ENCODE results near the gene SSR4.

Gene SSR4

GRCh38 chrX:153782313-153782712, 12.2 kb upstream of the SSR4 start:
- DNase-seq: no peak

- no peak for DNase-seq
Measured at GRCh38 chrX:153782871-153783270, 11.6 kb upstream of the SSR4 start.

- DNase-seq: no peak
Measured at GRCh38 chrX:153783378-153784013, 11.0 kb upstream of the SSR4 start.

DNA sequence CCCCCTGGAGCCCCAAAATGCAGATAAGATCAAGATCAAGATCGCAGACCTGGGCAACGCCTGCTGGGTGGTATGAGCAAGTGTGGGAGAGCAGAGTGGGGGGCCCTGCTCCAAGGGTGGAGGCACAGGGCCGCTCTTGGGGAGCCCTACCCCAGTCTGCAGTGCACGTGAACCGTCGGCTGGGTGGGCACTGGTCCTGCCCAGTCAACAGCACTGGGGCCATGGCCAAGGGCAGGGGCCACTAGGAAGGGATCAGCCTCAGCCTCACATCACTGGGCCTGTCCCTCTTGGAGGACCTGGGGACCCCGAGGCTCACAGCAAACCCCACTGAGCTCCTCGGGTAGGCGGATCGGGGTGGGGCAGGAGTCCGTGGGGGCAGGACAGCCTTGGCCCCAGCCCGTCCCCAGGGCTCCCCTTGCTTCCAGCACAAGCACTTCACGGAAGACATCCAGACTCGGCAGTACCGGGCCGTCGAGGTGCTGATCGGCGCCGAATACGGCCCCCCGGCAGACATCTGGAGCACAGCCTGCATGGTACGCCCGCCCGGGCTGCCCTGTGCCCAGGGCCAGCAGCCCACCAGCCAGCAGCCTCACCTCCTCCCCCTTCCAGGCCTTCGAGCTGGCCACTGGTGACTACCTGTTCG, 10.0 kb upstream of the SSR4 start:
- DNase-seq: no peak

- no peak for DNase-seq
Measured at GRCh38 chrX:153786669-153787068, 7.8 kb upstream of the SSR4 start.

DNA sequence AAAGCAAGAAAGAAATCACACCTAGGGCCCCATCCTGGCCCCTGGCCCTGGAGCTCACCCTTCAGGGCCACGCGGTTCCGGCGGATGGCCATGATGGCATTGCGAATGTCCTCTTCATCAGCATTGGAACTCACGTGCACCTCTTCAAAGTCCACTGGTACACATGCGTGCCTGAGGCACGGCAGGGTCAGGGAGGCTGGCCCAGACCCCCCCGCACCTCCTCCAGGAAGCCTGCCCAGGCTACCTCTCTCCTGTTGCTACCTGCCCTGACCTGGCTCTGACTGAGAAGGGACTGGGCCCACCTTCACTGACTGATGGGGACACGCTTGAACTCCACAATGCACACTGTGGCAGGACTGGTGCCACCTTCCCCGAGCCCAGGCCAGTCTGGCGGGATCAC, 4.8 kb upstream of the SSR4 start:
- DNase-seq: no peak

DNA sequence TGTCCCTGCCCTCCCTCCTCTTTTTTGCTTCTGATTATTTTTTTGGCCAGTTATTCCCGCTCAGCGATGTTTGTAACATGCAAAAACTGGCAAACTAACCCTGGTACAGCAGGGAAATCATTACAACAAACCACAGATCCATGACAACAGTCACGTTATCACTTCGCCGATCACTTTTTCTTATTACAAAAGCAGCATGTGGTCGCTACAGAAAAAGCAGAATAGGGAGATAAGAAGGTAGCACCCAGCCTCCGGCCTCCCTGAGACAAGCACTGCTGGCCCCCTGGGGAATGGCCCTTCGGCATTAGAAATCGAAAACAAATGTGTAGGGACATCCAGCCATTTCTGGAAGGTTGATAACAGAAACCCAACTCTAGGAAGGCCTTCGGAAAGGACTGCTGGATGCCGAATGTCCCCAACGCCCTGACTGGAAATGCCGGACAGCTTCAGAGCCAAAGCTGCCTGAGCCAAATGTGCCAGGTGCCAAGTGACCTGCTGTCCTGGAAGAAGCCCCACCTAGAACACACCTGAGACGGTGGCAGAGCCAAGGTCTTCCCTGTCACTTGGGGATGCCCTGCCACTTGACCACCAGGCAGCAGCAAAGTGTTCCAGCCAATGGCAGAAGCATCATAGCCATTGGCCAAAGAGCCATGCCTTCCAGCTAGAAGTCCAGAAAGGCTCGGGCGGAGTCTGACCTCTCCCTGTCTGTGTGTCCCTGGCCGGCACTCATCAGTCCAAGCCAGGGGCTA, 3.2 kb upstream of the SSR4 start:
- DNase-seq: no peak

GRCh38 chrX:153792368-153792767, 2.1 kb upstream of the SSR4 start:
- DNase-seq: no peak

DNA sequence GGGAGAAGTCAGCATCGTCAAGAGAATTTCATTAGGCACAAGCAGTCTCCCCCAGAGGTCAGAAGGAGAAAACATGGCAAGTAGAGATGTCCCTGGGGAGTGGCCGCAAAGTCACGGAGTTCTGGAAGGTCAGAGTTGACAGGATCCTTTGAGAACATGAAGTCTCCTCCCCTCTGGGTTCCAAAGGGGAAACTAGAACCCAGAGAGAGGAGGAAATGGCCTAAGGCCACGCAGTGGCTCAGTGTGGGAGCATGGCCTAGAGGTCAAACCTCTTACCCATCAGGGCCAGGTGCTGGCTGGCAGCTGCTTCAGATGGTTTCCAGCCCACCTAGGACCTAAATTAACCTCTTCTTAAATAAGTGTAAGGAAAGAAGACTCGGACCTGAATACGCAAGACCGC, 1.2 kb upstream of the SSR4 start:
- DNase-seq: no peak

- no peak for DNase-seq
Measured at GRCh38 chrX:153794897-153795816, 689 bp downstream of the SSR4 start.

GRCh38 chrX:153797415-153798015, 3.0 kb downstream of the SSR4 start:
- DNase-seq: no peak

- DNase-seq: no peak
Measured at GRCh38 chrX:153799326-153799725, 4.9 kb downstream of the SSR4 start.

GRCh38 chrX:153800177-153800722, 5.8 kb downstream of the SSR4 start:
- no peak for DNase-seq

DNA sequence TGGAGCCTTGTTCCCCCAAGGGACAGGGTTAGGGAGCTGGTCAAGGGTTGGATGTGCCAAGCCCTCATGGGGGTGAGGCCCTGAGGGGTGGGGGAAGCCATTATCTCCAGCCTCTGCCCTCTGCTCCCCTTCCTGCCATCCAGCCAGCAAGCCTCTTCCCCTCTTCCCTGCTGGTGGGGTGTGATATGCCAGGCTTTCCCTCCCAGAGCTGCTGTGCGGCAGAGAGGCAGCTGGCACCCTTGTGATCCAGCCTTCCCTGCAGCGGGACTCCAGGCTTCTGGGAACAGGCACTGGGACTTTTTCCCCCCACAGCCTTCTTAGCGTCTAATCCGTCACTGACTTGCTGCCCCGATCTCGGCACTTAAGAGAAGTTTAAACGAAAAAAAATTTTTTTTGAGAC, 6.3 kb downstream of the SSR4 start:
- no peak for DNase-seq

- DNase-seq: no peak
Measured at GRCh38 chrX:153801669-153802068, 7.2 kb downstream of the SSR4 start.

DNA sequence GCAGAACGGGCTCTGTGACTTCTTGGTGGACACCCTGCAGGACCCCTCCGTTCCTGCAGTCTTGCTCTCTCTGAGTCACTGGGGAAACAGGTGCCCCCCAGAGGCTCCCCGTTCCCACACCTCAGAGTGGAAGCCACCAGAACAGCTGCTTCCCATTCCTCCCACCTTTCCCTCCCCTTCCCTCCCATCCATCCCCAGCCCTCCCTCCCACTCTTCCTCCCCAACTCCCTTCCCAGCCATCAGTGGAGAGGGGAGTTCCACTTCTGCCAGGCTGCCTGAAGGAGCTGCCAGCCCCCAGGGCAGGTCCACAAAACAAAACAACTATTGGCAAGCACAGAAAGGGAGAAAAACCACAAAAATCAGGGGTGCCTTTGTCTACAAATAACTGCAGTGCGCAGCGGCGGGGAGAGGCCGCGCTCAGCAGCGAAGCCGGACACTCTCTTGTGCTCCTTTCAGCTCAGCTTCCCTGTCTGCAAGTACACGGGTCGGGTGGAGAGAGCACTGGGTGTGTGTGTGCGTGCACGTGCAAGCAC, 8.1 kb downstream of the SSR4 start:
- no peak for DNase-seq

DNA sequence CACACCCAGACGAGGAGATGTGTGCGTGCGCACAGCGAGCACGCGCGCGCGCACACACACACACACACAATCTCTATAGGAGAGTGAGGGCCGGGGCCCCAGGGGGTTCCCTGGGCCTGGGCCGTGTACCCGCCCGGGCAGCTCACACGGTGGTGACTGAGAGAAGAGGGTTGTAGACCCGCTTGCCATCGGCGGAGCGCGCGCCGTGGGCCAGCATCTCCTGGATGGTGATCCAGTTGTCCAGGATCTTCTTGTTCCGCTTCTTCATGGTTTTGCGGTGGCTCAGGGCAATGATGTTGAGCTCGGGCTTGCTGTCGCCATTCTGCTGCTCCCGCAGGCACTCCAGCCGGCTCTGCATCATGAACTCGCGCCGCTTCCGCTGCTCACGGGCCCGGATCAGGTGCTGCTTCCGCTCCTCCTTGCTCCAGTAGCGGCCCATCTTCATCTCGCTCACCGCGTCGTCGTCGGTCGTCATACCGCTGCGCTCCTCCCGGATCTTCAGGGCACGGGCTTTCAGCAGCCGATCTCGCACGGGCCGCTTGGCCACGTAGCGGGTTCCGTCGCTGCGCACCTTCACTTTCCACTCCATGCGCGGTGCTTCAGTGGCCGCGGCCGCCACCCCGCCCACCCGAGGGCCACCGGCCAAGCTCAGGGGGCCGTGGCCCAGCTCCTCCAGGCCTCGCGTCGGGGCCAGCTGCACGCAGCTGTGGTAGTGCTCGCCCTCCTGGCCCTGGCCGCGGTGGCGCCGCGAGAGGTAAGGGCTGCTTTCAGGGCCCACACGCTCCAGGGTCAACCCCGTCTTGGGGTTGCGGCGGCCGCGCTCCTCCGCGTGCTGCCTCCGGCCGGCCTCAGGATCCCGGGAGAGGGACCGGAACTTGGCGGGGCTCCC, 9.0 kb downstream of the SSR4 start:
- no peak for DNase-seq

DNA sequence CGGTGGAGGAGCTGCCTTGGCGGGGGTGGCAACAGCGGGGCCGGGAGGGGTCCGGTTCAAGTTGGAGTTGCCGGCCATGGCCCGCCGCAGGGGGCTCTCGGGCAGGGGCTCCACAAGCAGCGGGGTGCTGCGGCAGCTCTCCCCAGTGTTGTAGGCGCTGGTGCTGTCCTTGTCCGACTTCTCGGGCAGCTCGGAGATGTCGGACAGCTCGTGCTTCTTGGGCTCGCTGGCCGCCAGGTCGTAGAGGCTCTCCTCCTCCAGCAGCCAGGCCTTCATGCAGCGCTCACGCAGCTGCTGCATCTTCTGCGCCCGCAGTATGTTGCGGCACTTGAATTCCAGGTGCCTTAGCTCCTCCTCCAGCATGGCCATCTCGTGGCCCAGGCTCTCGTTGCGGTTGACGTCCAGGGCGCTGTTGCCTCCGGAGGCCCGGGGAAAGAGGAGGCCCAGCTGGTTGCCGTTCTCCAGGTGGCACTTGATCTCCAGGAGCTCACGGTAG, 9.7 kb downstream of the SSR4 start:
- DNase-seq: no peak

- DNase-seq: no peak
Measured at GRCh38 chrX:153804621-153805020, 10.2 kb downstream of the SSR4 start.

- DNase-seq: no peak
Measured at GRCh38 chrX:153805436-153805835, 11.0 kb downstream of the SSR4 start.

GRCh38 chrX:153806999-153807575, 12.6 kb downstream of the SSR4 start:
- DNase-seq: no peak
